ENCODE results near the gene SSTR3. TPM values are rescaled to one million over a fixed set of nuclear protein-coding genes. Genes with fewer than 3 reads are reported as not detected.

Gene SSTR3
- total RNA-seq, 1 donor from 2014 or later: 0.69 TPM

DNA sequence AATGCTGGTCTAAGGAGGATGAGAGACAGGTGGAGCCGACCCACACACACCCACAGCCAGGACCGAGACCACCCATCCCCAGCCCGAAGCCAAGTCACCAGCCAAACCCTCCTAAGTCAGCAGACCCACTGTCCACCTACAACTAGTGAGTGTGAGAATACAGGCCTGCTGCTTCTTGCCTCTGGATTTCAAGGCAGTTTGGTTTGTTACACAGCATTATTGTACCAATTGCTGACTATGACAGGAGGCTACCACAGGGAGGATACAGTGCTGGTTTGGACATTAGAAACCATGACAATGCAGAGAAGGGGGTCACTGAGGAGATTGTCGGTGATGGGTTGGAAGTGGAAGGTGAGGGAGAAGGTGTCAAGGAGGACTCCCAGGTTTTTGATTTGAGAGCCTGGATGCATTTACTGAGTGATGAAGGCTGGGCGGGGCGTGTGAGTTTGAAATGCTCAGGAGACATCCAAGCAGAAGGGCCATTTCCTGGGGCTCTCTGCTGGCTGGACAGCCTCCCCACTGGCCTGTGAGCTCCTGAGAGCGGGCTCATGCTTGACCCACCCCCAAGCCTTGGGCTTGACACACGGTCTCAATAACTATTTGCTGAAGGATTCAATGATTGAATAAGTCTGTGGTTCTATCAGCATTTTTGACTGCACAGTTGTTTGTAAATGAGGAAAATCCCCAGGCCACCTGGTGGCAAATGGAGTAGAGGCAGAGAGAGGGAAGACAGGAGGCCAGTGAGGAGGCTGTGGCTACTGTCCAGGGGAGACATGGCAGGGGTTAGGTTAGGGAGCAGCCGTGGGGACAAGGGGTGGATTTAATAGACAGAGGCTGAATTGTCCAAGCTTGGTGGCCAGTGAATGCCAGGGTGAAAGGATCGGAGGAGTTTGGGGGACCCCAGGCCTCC is 9.4 kb upstream of the SSTR3 start:
- Mint-ChIP-seq H3K9me3 (peaks cover 4% of the 10 kb centered on the region), H3K27ac (no peak overlapping the region), H3K4me3 (no peak overlapping the region), H3K27me3 (ENCODE audit: low read depth) (peaks cover 32% of the 10 kb centered on the region), H3K36me3 (no peaks in the 10 kb centered on the region), H3K4me1 (peaks cover 1% of the 10 kb centered on the region)
- DNase-seq (ENCODE audit: low spot score in 2 of 2, unreplicated experiment in 2 of 2): no peak
- TF ChIP-seq, protein P1, sequence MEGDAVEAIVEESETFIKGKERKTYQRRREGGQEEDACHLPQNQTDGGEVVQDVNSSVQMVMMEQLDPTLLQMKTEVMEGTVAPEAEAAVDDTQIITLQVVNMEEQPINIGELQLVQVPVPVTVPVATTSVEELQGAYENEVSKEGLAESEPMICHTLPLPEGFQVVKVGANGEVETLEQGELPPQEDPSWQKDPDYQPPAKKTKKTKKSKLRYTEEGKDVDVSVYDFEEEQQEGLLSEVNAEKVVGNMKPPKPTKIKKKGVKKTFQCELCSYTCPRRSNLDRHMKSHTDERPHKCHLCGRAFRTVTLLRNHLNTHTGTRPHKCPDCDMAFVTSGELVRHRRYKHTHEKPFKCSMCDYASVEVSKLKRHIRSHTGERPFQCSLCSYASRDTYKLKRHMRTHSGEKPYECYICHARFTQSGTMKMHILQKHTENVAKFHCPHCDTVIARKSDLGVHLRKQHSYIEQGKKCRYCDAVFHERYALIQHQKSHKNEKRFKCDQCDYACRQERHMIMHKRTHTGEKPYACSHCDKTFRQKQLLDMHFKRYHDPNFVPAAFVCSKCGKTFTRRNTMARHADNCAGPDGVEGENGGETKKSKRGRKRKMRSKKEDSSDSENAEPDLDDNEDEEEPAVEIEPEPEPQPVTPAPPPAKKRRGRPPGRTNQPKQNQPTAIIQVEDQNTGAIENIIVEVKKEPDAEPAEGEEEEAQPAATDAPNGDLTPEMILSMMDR (IDR thresholded peaks at IDR 0.05; ENCODE audit: unreplicated experiment): no peak

DNA sequence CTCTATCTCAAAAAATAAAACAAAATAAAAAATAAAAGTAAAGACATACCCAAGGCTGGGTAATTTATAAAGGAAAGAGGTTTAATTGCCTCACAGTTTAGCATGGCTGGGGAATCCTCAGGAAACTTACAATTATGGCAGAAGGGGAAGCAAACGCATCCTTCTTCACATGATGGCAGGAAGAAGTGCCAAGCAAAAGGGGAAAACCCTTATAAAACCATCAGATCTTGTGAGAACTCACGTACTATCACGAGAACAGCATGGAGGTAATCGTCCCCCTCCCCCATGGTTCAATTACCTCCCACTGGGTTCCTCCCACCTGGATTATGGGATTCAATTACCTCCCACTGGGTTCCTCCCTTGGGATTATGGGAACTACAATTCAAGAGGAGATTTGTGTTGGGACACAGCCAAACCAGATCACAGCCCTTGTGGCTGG is 8.3 kb upstream of the SSTR3 start:
- Mint-ChIP-seq H3K9me3 (peaks cover 4% of the 10 kb centered on the region), H3K4me3 (no peak overlapping the region), H3K36me3 (no peaks in the 10 kb centered on the region), H3K27ac (no peak overlapping the region), H3K4me1 (peaks cover 1% of the 10 kb centered on the region), H3K27me3 (ENCODE audit: low read depth) (peaks cover 28% of the 10 kb centered on the region)
- TF ChIP-seq, protein P1 (IDR thresholded peaks at IDR 0.05; ENCODE audit: unreplicated experiment): no peak
- no peak for DNase-seq (ENCODE audit: low spot score in 2 of 2, unreplicated experiment in 2 of 2)

DNA sequence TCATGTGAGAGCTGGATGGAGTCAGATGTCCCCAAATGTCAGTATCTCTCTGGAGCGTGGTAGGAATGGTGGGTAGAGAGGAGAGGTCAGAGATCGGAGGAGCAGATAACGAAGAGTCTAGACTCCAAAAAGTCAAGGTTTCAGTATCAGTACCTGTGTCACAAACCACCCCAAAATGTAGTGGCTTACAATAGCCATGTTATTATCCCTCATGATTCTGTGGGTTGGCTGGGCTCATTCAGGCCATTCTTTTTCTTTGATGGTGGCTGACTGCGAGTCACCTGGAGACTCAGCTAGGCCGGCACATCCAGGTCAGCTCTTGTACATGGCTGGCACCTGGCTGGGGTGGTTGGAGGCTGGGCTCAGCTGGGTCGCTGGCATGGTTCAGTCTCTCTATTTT is 7.3 kb upstream of the SSTR3 start:
- no peak for DNase-seq (ENCODE audit: low spot score in 2 of 2, unreplicated experiment in 2 of 2)
- peaks cover 4% of the 10 kb centered on the region for H3K9me3 Mint-ChIP-seq
- peaks cover 7% of the 10 kb centered on the region for H3K4me1 Mint-ChIP-seq
- H3K27ac Mint-ChIP-seq: no peak overlapping the region
- H3K4me3 Mint-ChIP-seq: no peak overlapping the region
- H3K36me3 Mint-ChIP-seq: no peaks in the 10 kb centered on the region
- TF ChIP-seq, protein P1 (IDR thresholded peaks at IDR 0.05; ENCODE audit: unreplicated experiment): no peak
- peaks cover 24% of the 10 kb centered on the region for H3K27me3 Mint-ChIP-seq (ENCODE audit: low read depth)

DNA sequence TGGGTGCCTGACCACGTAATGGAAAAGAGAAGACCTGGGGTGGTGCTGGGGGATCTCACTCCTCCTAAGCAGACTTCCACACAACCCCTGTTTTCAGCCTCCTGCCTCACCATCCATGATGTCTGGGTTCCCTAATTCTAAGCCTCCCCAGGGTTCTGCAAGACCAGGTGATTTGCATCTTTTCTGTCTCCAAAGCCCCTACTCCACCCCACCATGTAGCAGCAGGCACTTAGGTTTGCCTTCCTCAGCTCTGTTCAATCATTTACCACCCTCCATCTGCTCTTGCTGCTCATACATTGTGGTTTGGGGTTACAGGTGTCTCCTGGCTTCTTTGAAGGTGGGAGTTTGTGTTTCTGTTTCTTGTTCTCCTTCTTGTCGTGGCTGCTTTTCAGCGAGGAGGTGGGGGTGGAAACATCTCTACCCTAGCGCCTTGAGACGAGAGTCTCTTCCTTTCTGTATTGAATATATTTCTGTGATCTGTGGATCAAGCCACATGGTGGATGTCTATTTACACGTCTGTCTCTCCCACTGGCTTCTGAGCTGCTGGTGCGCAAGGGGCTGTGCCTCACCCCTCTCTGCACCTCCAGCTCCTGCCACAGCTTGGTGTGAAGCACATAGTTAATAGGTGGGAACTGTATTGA is 6.6 kb upstream of the SSTR3 start:
- Mint-ChIP-seq H3K36me3 (no peaks in the 10 kb centered on the region), H3K27me3 (ENCODE audit: low read depth) (peaks cover 21% of the 10 kb centered on the region), H3K4me1 (peaks cover 14% of the 10 kb centered on the region), H3K27ac (no peak overlapping the region), H3K4me3 (no peak overlapping the region), H3K9me3 (peaks cover 4% of the 10 kb centered on the region)
- DNase-seq (ENCODE audit: low spot score in 2 of 2, unreplicated experiment in 2 of 2): no peak
- TF ChIP-seq, protein P1 (IDR thresholded peaks at IDR 0.05; ENCODE audit: unreplicated experiment): no peak

DNA sequence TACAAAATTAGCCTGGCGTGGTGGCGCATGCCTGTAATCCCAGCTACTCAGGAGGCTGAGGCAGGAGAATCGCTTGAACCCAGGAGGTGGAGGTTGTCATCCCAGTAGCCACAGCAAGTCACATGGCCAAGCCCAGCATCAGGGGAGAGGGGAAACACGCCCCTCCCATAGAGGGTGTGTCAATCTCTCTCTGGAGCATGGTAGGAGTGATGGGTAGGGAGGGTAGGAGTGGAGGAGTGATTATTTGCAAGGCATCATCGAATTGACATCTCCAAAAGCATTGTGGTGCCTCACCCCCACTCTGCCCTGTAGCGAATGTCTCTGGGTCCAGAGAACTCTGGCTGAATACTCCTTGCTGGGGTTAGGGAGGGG is 6.1 kb upstream of the SSTR3 start:
- H3K9me3 Mint-ChIP-seq: peaks cover 4% of the 10 kb centered on the region
- TF ChIP-seq, protein P1 (IDR thresholded peaks at IDR 0.05; ENCODE audit: unreplicated experiment): no peak

More for the DNA sequence above, 6.1 kb upstream of the SSTR3 start:
- DNase-seq (ENCODE audit: low spot score in 2 of 2, unreplicated experiment in 2 of 2): no peak
- H3K27me3 Mint-ChIP-seq (ENCODE audit: low read depth): peaks cover 21% of the 10 kb centered on the region
- no peak overlapping the region for H3K27ac Mint-ChIP-seq
- no peak overlapping the region for H3K4me3 Mint-ChIP-seq
- H3K4me1 Mint-ChIP-seq: peaks cover 17% of the 10 kb centered on the region
- H3K36me3 Mint-ChIP-seq: no peaks in the 10 kb centered on the region
